T-helper 9 cell (primary cell): ENCODE results near the gene HECW1.

ENCODE experiments used
- DNase-seq: peaks from one replicate; pipeline ENCODE4 v3.0.0-alpha.2; 2020

Gene HECW1

GRCh38 chr7:43516581-43517342 lies 404.3 kb downstream of the HECW1 start:
- no peak for DNase-seq

GRCh38 chr7:43517464-43517863 lies 405.0 kb downstream of the HECW1 start:
- DNase-seq: no peak

- no peak for DNase-seq
These were observed 407.8 kb downstream of the HECW1 start for GRCh38 chr7:43520201-43520600.

DNA sequence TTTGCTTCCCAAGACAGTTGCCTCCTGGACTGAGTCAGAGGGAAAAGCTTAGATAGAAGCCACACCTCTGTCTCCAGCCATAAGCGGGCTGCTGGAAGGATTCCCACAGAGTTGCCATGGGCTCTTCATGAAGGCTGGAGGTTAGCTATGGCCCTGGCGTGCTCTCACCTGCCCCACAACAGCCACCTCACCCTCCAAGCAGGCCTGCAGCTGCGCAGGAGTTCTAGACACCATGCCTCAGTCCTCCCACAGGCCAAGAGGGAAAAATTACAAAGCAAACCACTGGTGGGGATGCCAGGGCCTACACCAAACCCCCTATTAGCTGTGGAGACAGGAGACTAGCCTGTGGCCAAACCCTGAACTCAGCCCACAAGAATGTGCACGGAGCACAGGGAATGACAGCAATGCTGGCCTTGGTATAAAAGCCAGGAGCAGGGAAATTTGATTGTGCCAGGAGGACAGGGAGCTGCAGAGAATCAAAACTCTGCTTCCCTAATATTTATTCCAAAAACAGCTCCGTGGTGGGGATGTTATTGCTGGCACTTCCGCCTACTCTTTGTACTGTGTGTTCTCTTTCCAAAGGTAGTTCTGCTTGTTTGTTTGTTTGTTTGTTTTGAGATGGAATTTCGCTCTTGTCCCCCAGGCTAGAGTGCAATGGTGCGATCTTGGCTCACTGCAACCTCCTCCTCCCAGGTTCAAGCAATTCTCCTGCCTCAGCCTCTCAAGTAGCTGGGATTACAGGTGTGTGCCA lies 410.1 kb downstream of the HECW1 start:
- DNase-seq: no peak

DNA sequence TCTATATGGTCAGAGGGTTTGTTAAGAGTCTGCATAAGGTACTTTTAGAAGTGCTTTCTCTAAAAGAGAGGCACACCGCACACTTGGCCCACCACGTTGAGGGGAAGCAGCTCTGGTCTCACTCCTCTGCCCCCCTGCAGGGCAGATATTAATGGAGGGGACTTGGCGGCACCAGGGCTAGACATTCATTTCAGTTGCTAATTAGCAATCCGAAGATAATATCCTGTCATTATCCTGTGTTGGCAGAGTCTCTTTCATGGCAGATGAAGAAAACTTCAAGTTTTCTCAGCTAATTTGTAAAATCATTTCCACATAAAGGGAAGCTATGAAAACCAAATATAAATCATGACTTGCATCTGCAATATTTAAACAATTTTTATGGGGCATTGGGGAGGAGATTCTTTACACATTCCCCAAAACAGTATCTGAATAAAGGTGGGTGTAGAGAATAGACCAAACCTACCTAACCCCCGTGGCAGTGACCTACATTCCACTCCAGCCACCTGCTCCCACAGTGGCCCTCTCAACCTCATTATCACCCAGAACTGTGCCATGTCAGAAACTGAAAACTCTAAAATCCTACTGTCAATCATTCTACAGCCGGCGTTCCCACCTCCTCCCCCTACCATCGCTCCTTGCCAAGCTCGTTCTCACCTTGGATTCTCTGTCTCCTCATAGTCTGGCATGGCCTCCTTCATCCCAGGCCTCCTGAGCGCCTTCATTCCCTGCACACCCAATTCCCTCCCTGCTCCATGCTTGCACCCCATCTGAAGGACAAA lies 416.3 kb downstream of the HECW1 start:
- no peak for DNase-seq

DNA sequence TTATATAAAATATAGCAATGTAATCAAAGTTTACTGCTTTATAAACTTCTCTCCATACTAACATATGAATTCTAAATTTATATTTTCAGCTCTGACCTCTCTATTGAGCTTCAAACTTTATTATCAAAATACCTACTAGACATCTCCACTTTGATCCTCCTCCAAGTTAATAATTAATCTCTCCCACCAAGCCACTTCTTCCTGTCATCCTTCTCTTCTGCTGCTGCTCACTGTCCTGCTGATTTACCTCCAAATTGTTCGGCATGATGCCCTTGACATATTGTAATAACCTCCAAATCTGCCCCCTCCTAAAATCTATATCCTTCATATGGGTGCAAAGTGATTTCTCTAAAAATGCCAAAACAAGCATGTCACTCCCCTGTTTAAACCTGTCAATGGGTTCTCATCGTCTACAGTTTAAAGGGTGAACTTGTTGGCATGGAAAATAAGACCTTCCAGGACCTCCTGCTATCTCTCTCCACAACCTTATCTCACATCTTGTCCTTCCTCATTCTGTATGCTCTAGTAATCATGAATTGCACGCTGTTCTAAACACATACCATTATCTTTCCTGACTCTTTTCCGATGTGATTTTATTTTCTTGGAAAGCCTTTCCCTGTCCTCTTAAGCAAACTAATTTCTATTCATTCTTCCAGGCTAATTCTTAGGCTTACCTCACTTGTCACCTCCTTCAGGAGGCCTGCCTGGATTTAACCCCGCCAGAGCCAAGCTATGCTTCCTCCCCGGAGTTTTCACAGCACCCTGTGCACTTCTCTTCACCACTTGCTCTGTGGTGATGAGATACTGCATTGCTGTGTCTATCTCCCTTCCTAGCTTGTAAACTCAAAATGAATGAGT lies 418.3 kb downstream of the HECW1 start:
- no peak for DNase-seq

DNA sequence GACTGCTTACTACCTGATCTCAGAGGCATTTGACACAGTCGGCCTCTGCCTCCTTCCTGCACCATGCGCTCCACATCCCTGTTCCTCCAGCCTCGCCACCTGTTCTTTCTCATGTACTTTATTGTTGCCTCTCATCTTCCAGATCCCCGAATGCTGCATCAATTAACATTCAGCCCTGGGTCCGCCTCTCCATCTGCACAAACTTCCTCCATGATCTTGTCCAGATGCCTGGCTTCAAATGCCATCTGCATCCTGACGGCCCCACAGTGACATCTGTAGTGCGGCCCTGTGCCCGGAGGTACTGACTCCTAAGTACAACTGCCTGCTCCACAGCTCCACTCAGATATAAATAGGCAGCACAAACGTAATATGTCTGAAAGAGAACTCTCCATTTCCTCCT lies 419.3 kb downstream of the HECW1 start:
- no peak for DNase-seq

- no peak for DNase-seq
These were observed 421.5 kb downstream of the HECW1 start for GRCh38 chr7:43533801-43534479.

DNA sequence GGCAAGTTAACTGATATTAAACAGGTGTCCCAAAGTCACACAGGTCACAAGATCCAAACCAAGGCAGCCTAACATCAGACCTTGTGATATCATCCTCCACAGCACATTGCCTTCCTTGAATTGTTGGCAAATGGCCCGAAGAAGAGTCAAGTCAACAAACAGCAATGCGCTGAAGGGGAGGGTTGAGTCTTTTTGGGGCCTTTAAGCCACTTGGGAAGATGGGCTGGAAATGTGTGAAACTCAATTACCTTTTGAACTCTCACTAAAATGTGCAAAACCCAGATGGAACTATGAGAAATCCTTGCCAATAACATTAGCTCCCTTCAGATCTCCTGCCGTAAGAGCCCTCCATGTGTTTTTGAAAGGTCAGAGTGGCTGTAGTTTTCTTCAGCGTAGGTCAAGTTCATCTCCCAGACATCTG lies 422.6 kb downstream of the HECW1 start:
- DNase-seq: no peak

DNA sequence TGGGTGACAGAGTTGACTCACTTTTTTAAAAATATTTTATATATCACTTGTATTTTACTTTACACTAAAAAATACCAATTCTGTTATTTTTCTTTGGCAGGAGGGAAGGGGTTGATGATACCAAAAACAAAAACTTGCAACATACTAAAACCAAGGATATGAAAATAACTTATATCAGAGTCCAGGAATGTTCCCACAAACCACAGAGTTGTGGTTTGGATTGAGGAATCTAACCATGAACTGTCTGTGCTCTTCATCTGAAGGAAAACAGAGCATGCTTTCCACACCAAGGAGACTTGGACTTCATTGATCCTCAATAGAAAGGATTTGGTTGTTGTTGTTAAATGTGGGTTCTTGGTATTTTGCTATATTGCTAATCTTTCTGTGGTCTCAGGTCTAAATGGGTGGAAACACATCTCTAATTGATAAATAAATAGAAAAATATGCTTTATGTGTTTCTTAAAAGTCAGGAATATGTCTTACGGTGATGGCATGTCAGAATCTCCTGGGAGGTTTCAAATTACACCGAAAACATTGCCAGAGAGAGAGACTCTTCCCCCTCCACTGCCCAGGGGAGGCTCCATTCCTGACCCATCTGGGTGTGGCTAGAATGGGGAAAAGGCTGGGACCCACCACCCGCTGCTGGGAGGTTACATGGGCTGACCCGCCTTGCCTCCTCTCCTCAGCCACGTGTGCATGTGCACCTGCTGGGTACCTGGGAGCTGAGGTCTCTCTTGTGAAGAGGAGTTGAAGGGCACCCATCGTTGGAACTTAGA lies 423.6 kb downstream of the HECW1 start:
- no peak for DNase-seq

DNA sequence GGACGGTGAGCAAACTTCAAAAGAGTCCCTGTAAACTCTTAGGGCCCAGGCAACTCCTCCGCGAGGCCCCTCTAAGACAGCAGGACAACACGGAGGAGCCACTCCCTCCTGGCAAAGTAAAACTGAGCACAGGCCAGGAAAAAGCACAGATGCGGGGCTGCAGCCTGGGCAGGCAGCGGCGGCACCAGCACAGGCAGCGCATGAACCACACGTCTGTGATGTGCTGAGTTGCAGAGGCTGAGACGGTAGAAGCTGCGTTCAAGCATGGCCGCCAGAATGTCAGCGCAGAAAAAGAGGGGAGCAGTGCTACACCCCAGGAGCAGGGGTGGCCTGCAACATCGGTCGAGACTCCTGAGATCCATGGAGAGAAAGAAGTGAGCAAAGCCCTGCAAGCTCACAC lies 424.3 kb downstream of the HECW1 start:
- no peak for DNase-seq

DNA sequence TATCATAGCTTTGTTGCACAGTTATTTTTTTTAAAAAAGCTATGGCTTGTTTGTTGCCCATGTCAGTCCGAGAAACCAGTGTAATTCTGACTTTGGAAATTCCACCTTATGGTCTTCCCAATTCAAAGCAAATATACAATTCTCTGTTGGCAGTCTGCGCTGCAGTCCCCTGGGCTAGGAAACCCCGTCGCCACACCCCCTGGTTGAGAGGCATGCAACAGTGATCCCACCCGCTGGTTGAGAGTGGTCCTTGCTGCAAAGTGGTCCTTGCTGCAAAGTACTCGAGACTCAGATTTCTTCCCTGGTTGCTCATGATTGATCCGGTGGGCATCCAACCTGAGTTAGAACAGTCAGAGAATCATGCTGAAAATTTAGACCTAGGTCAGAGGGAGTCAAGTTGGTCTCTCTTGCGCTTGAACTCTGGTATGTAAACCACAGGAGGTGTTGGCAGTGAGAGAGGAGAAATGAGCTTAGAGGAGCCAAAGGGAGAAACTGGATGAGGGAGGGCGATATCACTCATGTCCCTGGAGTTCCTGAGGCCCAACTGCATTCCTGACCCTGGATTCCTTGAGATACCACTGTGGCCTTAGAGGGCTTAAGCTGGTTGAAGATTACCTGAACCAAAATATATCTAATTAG lies 425.4 kb downstream of the HECW1 start:
- no peak for DNase-seq

GRCh38 chr7:43538404-43538771 lies 425.9 kb downstream of the HECW1 start:
- DNase-seq: no peak

DNA sequence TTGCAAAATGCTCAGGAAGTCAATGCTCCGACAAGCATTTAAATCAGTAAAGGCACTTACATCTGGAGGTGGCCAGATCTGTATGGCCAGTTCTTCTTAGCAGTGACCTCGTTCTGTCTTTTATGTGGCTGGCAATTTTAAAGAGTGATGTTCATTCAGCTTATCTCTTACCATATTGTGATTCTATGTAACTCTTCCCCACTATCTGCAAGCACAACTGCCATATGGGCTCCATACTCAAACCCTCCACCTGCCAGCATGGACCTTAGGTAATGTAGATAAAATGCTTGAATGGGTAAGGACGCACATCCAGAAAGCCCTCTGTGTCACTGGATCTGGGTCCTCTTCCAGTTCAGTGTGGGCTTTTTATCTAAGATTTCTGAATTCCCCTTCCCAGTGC lies 428.0 kb downstream of the HECW1 start:
- no peak for DNase-seq

DNA sequence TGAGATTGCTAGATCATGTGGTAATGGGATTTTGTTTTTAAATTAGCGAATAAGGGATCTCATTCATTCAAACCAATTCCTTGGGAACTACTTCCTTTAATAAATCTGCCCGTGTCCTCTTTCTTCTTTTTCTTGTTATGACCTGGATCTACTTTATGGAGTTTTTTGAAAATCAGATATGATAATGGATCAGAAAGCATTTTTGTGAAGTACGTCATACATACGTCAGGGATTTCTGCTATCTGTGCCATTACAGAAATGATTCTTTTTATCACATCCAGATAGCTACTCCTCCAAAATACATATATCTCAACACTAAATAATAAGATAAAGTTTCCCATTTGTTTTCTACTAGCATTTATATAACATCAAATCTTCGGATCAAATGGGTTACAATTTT lies 430.3 kb downstream of the HECW1 start:
- no peak for DNase-seq

DNA sequence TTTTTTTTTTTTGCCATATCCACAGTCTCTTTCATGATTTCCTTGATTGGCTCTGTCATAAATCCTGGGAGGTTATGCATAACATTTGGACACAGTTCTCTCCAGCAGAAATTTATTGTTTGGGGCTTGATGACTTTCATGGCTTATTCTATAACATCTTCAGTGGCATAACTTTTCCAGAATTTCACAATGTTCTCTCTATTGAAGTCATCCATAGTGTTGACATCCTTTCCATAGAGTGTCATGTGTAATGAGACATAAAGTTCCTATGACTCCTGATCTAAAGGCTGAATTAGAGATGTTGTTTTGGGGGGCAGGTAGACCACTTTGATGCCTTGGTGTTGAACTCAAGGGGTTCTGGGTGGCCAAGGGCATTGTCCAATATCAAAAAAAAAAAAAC lies 433.8 kb downstream of the HECW1 start:
- DNase-seq: no peak

- DNase-seq: no peak
These were observed 438.0 kb downstream of the HECW1 start for GRCh38 chr7:43550427-43550826.

- no peak for DNase-seq
These were observed 439.7 kb downstream of the HECW1 start for GRCh38 chr7:43552122-43552521.

GRCh38 chr7:43553999-43554398 lies 441.6 kb downstream of the HECW1 start:
- DNase-seq: no peak

- DNase-seq: no peak
These were observed 442.0 kb downstream of the HECW1 start for GRCh38 chr7:43554423-43554822.
